GM12878 (cell line): ENCODE results near the gene PFN2.

Source experiments
- CBFB ChIP-seq: IDR thresholded peaks from 2 replicates; pipeline ENCODE4 v1.6.1; 2016; ENCODE audit warnings: antibody characterized with exemption, low read depth
- CTCF ChIP-seq, 3 experiments: IDR thresholded peaks in 2 of 3; conservative IDR thresholded peaks in 1 of 3; 2 replicates each; pipeline ENCODE4 v1.5.1; 2011; ENCODE audit warnings: low read depth in 3 of 3, low read length in 3 of 3, mild to moderate bottlenecking in 3 of 3, control low read depth in 2 of 3, moderate library complexity in 2 of 3, inconsistent platforms in 1 of 3, mixed read lengths in 1 of 3; ENCODE audit not compliant: control insufficient read depth in 2 of 3, insufficient read depth in 1 of 3; ENCODE audit errors: extremely low read depth in 1 of 3
- EP300 ChIP-seq, 2 experiments: fragments of 150-350 bp in 1 of 2; IDR thresholded peaks; 2 replicates each; pipeline ENCODE4 v1.6.1; 2011 to 2012; ENCODE audit warnings: low read depth in 2 of 2, low read length in 2 of 2, borderline replicate concordance in 1 of 2, improper control_type of control experiment in 1 of 2, inconsistent platforms in 1 of 2; ENCODE audit not compliant: control insufficient read depth in 1 of 2
- EZH2 ChIP-seq: IDR thresholded peaks from 2 replicates; pipeline ENCODE4 v1.6.1; 2012; ENCODE audit warnings: low read depth, mild to moderate bottlenecking, control low read depth, inconsistent platforms, low read length, borderline replicate concordance; ENCODE audit not compliant: control insufficient read depth
- FOXM1 ChIP-seq: IDR thresholded peaks from 2 replicates; pipeline ENCODE4 v1.6.1; 2012; ENCODE audit warnings: low read depth, mild to moderate bottlenecking, inconsistent platforms, low read length, moderate library complexity
- MYC ChIP-seq: IDR thresholded peaks from 2 replicates; pipeline ENCODE4 v1.6.1; 2011; ENCODE audit warnings: mild to moderate bottlenecking, low read length, moderate library complexity, inconsistent platforms; ENCODE audit not compliant: insufficient read depth, insufficient replicate concordance, insufficient read length, severe bottlenecking
- NFIC ChIP-seq: IDR thresholded peaks from 2 replicates; pipeline ENCODE4 v1.6.1; 2012; ENCODE audit warnings: low read depth, mild to moderate bottlenecking, inconsistent platforms, low read length, moderate library complexity
- PML ChIP-seq: IDR thresholded peaks from 2 replicates; pipeline ENCODE4 v1.6.1; 2012; ENCODE audit warnings: low read length, inconsistent platforms
- POLR2A ChIP-seq: IDR thresholded peaks from 2 replicates; pipeline ENCODE4 v1.6.1; 2011; ENCODE audit warnings: low read depth, mild to moderate bottlenecking, low read length
- POLR2AphosphoS5 ChIP-seq: IDR thresholded peaks from 2 replicates; pipeline ENCODE4 v1.6.1; 2011; ENCODE audit warnings: mild to moderate bottlenecking, low read length, inconsistent platforms
- RAD21 ChIP-seq: IDR thresholded peaks from 2 replicates; pipeline ENCODE4 v1.6.1; 2011; ENCODE audit warnings: mild to moderate bottlenecking, low read depth, low read length, moderate library complexity; ENCODE audit not compliant: insufficient read depth
- REST ChIP-seq: IDR thresholded peaks from 2 replicates; pipeline ENCODE4 v1.6.1; 2012; ENCODE audit warnings: mild to moderate bottlenecking, low read depth, low read length
- SIN3A ChIP-seq: IDR thresholded peaks from 2 replicates; pipeline ENCODE4 v1.6.1; 2012; ENCODE audit warnings: low read depth, low read length, improper control_type of control experiment
- TF ChIP-seq, protein P1 (sequence below): fragments of 450-650 bp; IDR thresholded peaks from 2 replicates; pipeline ENCODE4 v1.6.1; 2017; ENCODE audit warnings: mild to moderate bottlenecking

DNA sequence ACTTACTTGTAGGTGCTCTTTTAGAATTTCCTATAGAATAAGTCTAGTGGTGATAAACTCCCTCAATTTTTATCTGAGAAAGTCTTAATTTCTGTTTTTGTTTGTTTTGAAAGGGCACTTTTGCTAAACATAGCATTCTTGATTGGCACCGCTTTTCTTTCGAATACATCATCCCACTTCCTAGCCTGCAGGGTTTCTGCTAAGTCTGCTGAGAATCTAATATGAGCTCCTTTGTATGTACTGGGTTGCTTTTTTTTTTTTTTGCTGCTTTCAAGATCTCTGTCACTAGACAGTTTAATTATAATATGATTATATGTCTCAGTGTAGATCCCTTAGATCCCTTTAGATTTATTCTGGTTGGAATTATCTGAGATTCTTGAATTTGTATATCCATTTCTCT is 21.5 kb downstream of the PFN2 start:
- TF ChIP-seq FOXM1 (no peak), EP300 (IDR thresholded peaks at IDR 0.05; ENCODE audit: borderline replicate concordance in 1 of 2, control insufficient read depth in 1 of 2, low read depth in 2 of 2, low read length in 2 of 2) (no peak), PML (no peak), CTCF (IDR thresholded peaks at IDR 0.05 in 2 of 3, conservative IDR thresholded peaks at IDR 0.05 in 1 of 3; ENCODE audit: control insufficient read depth in 2 of 3, extremely low read depth in 1 of 3, insufficient read depth in 1 of 3, low read depth in 3 of 3, low read length in 3 of 3) (no peak), POLR2AphosphoS5 (no peak), SIN3A (no peak), POLR2A (no peak), CBFB (no peak), REST (no peak), RAD21 (no peak), NFIC (no peak), MYC (no peak), EZH2 (no peak)
- TF ChIP-seq, protein P1, sequence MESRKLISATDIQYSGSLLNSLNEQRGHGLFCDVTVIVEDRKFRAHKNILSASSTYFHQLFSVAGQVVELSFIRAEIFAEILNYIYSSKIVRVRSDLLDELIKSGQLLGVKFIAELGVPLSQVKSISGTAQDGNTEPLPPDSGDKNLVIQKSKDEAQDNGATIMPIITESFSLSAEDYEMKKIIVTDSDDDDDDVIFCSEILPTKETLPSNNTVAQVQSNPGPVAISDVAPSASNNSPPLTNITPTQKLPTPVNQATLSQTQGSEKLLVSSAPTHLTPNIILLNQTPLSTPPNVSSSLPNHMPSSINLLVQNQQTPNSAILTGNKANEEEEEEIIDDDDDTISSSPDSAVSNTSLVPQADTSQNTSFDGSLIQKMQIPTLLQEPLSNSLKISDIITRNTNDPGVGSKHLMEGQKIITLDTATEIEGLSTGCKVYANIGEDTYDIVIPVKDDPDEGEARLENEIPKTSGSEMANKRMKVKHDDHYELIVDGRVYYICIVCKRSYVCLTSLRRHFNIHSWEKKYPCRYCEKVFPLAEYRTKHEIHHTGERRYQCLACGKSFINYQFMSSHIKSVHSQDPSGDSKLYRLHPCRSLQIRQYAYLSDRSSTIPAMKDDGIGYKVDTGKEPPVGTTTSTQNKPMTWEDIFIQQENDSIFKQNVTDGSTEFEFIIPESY, result no peak
